HEK293T (cell line): ENCODE measurements around the gene MMP17.
A peak's percentile ranks its signal among the peaks of the same experiment; 100 is the strongest.

Source experiments
- CTCF ChIA-PET: fragments of 350-600 bp; formaldehyde crosslinking; extraction: SDS; loops from one replicate; lab custom pipeline; 2021; ENCODE audit warnings: antibody characterized with exemption, inconsistent platforms; lab: Yijun Ruan, JAX
- POLR2A ChIA-PET: fragments of 350-600 bp; formaldehyde crosslinking; extraction: SDS; loops from one replicate; lab custom pipeline; 2020; ENCODE audit warnings: antibody characterized with exemption, inconsistent platforms; lab: Yijun Ruan, JAX
- DNase-seq: peaks from one replicate; pipeline ENCODE4 v3.0.0; 2012; ENCODE audit warnings: mixed read lengths; ENCODE audit errors: extremely low spot score
- ARNT ChIP-seq: fragments of 450-650 bp; IDR thresholded peaks from 2 replicates; pipeline ENCODE4 v1.6.1; 2017; ENCODE audit warnings: mild to moderate bottlenecking
- BHLHE40 ChIP-seq: fragments of 450-650 bp; IDR thresholded peaks from 2 replicates; pipeline ENCODE4 v1.6.1; 2016; ENCODE audit warnings: mild to moderate bottlenecking, moderate library complexity, borderline replicate concordance
- CTBP1 ChIP-seq: fragments of 450-650 bp; IDR thresholded peaks from 2 replicates; pipeline ENCODE4 v1.6.1; 2016; ENCODE audit warnings: borderline replicate concordance
- ELF4 ChIP-seq: fragments of 450-650 bp; IDR thresholded peaks from 2 replicates; pipeline ENCODE4 v1.6.1; 2017; ENCODE audit warnings: antibody characterized with exemption
- FOXA1 ChIP-seq: fragments of 450-650 bp; IDR thresholded peaks from 2 replicates; pipeline ENCODE4 v1.6.1; 2016; ENCODE audit warnings: mild to moderate bottlenecking
- FOXK2 ChIP-seq: fragments of 450-650 bp; IDR thresholded peaks from 2 replicates; pipeline ENCODE4 v1.6.1; 2016; ENCODE audit warnings: mild to moderate bottlenecking
- FOXM1 ChIP-seq: fragments of 450-650 bp; IDR thresholded peaks from 2 replicates; pipeline ENCODE4 v1.6.1; 2017; ENCODE audit warnings: mild to moderate bottlenecking, borderline replicate concordance
- HDGF ChIP-seq: fragments of 450-650 bp; IDR thresholded peaks from 2 replicates; pipeline ENCODE4 v1.6.1; 2017; ENCODE audit warnings: antibody characterized with exemption, borderline replicate concordance
- L3MBTL2 ChIP-seq: fragments of 450-650 bp; conservative IDR thresholded peaks from 2 replicates; pipeline ENCODE4 v1.6.1; 2016; ENCODE audit warnings: mild to moderate bottlenecking
- LEF1 ChIP-seq: fragments of 450-650 bp; IDR thresholded peaks from 2 replicates; pipeline ENCODE4 v1.6.1; 2017; ENCODE audit warnings: mild to moderate bottlenecking, borderline replicate concordance
- NFRKB ChIP-seq: fragments of 450-650 bp; IDR thresholded peaks from 2 replicates; pipeline ENCODE4 v1.6.1; 2016; ENCODE audit warnings: mild to moderate bottlenecking, moderate library complexity
- PKNOX1 ChIP-seq: fragments of 450-650 bp; IDR thresholded peaks from 2 replicates; pipeline ENCODE4 v1.6.1; 2016
- SP1 ChIP-seq: fragments of 450-650 bp; IDR thresholded peaks from 2 replicates; pipeline ENCODE4 v1.6.1; 2017
- SUZ12 ChIP-seq: fragments of 450-650 bp; IDR thresholded peaks from 2 replicates; pipeline ENCODE4 v1.6.1; 2016; ENCODE audit warnings: mild to moderate bottlenecking
- TARDBP ChIP-seq: fragments of 450-650 bp; IDR thresholded peaks from 2 replicates; pipeline ENCODE4 v1.6.1; 2016
- ZNF384 ChIP-seq: fragments of 450-650 bp; IDR thresholded peaks from 2 replicates; pipeline ENCODE4 v1.6.1; 2016

MMP17 gene

GRCh38 chr12:131896080-131896810, 68.1 kb downstream of the MMP17 start:
- DNase-seq, result peak; percentile 82
- no peak for TF ChIP-seq SUZ12
- no peak for TF ChIP-seq FOXK2
- TF ChIP-seq ZNF384, result no peak
- TF ChIP-seq ELF4, result no peak
- TF ChIP-seq CTBP1, result no peak
- TF ChIP-seq ARNT, result no peak
- no peak for TF ChIP-seq BHLHE40
- ChIA-PET CTCF (no interaction called here), POLR2A (no interaction called here)

DNA sequence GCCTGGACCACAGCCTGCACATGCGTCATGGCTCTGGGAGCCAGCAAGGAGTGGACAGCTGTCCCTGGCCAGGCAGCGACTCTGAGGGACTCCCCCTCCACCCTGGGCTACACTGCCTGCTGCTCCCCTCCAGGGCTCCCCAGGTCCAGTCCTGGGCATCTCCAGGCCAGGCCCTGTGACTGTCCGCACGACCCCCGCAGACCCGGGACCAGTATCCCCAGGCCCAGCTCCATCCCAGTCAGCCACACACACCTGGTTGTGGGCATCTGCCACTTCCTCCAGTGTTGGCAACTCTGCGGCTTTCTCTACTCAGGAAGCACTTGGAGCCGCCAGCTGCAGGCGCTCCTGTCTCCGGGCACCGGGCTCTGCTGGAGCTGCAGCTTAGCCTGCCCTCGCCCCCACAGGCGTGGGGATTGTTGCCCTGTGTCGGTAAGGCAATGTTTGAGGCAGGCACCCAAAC, 68.6 kb downstream of the MMP17 start:
- DNase-seq, result no peak
- POLR2A ChIA-PET, result no interaction called here
- CTCF ChIA-PET, result no interaction called here
- TF ChIP-seq FOXK2, result no peak
- TF ChIP-seq PKNOX1, result no peak
- no peak for TF ChIP-seq FOXM1
- no peak for TF ChIP-seq ELF4
- TF ChIP-seq ZNF384, result no peak
- TF ChIP-seq FOXA1, result no peak
- no peak for TF ChIP-seq SP1
- no peak for TF ChIP-seq NFRKB
- no peak for TF ChIP-seq LEF1
- TF ChIP-seq ARNT, result no peak
- TF ChIP-seq HDGF, result no peak
- TF ChIP-seq CTBP1, result no peak
- no peak for TF ChIP-seq L3MBTL2
- no peak for TF ChIP-seq TARDBP
- no peak for TF ChIP-seq SUZ12
- TF ChIP-seq BHLHE40, result no peak

DNA sequence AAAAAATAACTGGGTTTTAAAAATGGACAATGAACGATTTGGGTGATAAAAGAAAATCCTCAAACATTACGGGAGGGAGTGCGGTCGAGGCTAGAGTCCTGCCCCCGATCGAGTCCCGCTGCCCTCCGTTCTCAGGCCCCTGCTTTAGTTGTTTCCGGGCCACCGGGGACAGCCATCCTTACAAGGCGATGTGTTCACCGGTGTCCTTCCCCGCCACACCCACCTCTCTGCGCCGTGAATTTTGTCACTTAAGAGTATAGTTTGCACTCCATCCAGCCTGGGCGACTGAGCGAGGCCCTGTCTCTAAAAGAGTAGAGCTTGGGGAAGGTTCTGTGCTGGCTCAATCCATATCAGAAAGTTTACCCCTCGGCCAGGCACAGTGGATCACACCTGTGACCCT, 69.1 kb downstream of the MMP17 start:
- CTCF ChIA-PET, result no interaction called here
- POLR2A ChIA-PET, result no interaction called here
- no peak for TF ChIP-seq ARNT
- no peak for TF ChIP-seq HDGF
- TF ChIP-seq CTBP1, result no peak
- no peak for TF ChIP-seq FOXM1
- TF ChIP-seq SUZ12, result no peak
- no peak for TF ChIP-seq NFRKB
- TF ChIP-seq LEF1, result no peak
- no peak for TF ChIP-seq ELF4
- no peak for TF ChIP-seq FOXA1
- TF ChIP-seq L3MBTL2, result no peak
- no peak for TF ChIP-seq TARDBP
- no peak for TF ChIP-seq FOXK2
- TF ChIP-seq PKNOX1, result no peak
- TF ChIP-seq SP1, result no peak
- no peak for TF ChIP-seq ZNF384
- no peak for TF ChIP-seq BHLHE40
- DNase-seq, result no peak

GRCh38 chr12:131897875-131898274, 69.7 kb downstream of the MMP17 start:
- CTCF ChIA-PET, result no interaction called here
- TF ChIP-seq TARDBP, result no peak
- no peak for TF ChIP-seq CTBP1
- TF ChIP-seq FOXA1, result no peak
- no peak for TF ChIP-seq FOXK2
- no peak for TF ChIP-seq SP1
- no peak for TF ChIP-seq LEF1
- no peak for TF ChIP-seq SUZ12
- TF ChIP-seq BHLHE40, result no peak
- TF ChIP-seq PKNOX1, result no peak
- no peak for TF ChIP-seq NFRKB
- POLR2A ChIA-PET, result no interaction called here
- DNase-seq, result no peak

GRCh38 chr12:131900397-131900796, 72.2 kb downstream of the MMP17 start:
- POLR2A ChIA-PET, result no interaction called here
- no peak for DNase-seq
- CTCF ChIA-PET, result no interaction called here
- no peak for TF ChIP-seq SP1
- TF ChIP-seq BHLHE40, result no peak
- no peak for TF ChIP-seq CTBP1
- no peak for TF ChIP-seq NFRKB
- TF ChIP-seq HDGF, result no peak
- no peak for TF ChIP-seq FOXA1
- no peak for TF ChIP-seq ZNF384
- no peak for TF ChIP-seq SUZ12
- no peak for TF ChIP-seq LEF1
- no peak for TF ChIP-seq FOXK2
- TF ChIP-seq L3MBTL2, result no peak
- no peak for TF ChIP-seq FOXM1
- no peak for TF ChIP-seq PKNOX1
- no peak for TF ChIP-seq ELF4
- TF ChIP-seq TARDBP, result no peak
- no peak for TF ChIP-seq ARNT
